ENCODE measurements around the gene PHC2.

The PHC2 gene

DNA sequence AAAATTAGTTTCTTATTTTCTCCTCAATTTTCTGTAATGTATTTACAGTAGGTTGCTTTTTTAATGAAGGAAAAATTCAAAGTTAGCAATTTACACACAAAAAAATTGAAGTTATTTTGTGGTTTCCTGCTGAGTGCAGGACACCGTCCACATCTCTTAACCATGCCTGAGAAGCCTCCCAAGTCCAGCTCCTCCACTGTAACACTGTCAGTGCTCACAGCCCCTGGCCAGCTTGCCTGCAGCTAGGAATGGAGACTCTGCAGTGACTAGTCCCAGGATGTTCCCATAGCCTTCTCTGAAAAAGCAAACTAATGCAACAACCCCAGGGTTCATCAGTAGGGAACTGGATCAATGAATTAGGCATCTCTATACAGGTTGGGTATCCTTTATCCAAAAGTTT, 113.5 kb downstream of the PHC2 start:
- TF ChIP-seq, protein P1, sequence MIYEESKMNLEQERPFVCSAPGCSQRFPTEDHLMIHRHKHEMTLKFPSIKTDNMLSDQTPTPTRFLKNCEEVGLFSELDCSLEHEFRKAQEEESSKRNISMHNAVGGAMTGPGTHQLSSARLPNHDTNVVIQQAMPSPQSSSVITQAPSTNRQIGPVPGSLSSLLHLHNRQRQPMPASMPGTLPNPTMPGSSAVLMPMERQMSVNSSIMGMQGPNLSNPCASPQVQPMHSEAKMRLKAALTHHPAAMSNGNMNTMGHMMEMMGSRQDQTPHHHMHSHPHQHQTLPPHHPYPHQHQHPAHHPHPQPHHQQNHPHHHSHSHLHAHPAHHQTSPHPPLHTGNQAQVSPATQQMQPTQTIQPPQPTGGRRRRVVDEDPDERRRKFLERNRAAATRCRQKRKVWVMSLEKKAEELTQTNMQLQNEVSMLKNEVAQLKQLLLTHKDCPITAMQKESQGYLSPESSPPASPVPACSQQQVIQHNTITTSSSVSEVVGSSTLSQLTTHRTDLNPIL (CRISPR knock-in tag; IDR thresholded peaks at IDR 0.05; ENCODE audit: low read depth), result no peak
- TF ChIP-seq BACH2 (CRISPR knock-in tag; IDR thresholded peaks at IDR 0.05; ENCODE audit: borderline replicate concordance), result no peak
- no peak for TF ChIP-seq OSR1 (CRISPR knock-in tag; IDR thresholded peaks at IDR 0.05)
- no peak for TF ChIP-seq TCF4 (CRISPR knock-in tag; IDR thresholded peaks at IDR 0.05; ENCODE audit: borderline replicate concordance)
- no peak for TF ChIP-seq ZNF70 (CRISPR knock-in tag; IDR thresholded peaks at IDR 0.05)
- TF ChIP-seq, protein P2, sequence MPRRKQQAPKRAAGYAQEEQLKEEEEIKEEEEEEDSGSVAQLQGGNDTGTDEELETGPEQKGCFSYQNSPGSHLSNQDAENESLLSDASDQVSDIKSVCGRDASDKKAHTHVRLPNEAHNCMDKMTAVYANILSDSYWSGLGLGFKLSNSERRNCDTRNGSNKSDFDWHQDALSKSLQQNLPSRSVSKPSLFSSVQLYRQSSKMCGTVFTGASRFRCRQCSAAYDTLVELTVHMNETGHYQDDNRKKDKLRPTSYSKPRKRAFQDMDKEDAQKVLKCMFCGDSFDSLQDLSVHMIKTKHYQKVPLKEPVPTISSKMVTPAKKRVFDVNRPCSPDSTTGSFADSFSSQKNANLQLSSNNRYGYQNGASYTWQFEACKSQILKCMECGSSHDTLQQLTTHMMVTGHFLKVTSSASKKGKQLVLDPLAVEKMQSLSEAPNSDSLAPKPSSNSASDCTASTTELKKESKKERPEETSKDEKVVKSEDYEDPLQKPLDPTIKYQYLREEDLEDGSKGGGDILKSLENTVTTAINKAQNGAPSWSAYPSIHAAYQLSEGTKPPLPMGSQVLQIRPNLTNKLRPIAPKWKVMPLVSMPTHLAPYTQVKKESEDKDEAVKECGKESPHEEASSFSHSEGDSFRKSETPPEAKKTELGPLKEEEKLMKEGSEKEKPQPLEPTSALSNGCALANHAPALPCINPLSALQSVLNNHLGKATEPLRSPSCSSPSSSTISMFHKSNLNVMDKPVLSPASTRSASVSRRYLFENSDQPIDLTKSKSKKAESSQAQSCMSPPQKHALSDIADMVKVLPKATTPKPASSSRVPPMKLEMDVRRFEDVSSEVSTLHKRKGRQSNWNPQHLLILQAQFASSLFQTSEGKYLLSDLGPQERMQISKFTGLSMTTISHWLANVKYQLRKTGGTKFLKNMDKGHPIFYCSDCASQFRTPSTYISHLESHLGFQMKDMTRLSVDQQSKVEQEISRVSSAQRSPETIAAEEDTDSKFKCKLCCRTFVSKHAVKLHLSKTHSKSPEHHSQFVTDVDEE (CRISPR knock-in tag; IDR thresholded peaks at IDR 0.05), result no peak
- no peak for TF ChIP-seq ZC3H10 (CRISPR knock-in tag; IDR thresholded peaks at IDR 0.05)
- TF ChIP-seq ZNF565 (CRISPR knock-in tag; conservative IDR thresholded peaks at IDR 0.05; ENCODE audit: low read depth), result no peak
- no peak for TF ChIP-seq TOX (CRISPR knock-in tag; IDR thresholded peaks at IDR 0.05; ENCODE audit: borderline replicate concordance)
- no peak for TF ChIP-seq ZFP3 (CRISPR knock-in tag; IDR thresholded peaks at IDR 0.05)
- TF ChIP-seq, protein P3, sequence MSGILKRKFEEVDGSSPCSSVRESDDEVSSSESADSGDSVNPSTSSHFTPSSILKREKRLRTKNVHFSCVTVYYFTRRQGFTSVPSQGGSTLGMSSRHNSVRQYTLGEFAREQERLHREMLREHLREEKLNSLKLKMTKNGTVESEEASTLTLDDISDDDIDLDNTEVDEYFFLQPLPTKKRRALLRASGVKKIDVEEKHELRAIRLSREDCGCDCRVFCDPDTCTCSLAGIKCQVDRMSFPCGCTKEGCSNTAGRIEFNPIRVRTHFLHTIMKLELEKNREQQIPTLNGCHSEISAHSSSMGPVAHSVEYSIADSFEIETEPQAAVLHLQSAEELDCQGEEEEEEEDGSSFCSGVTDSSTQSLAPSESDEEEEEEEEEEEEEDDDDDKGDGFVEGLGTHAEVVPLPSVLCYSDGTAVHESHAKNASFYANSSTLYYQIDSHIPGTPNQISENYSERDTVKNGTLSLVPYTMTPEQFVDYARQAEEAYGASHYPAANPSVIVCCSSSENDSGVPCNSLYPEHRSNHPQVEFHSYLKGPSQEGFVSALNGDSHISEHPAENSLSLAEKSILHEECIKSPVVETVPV (CRISPR knock-in tag; IDR thresholded peaks at IDR 0.05), result no peak
- TF ChIP-seq, protein P4, sequence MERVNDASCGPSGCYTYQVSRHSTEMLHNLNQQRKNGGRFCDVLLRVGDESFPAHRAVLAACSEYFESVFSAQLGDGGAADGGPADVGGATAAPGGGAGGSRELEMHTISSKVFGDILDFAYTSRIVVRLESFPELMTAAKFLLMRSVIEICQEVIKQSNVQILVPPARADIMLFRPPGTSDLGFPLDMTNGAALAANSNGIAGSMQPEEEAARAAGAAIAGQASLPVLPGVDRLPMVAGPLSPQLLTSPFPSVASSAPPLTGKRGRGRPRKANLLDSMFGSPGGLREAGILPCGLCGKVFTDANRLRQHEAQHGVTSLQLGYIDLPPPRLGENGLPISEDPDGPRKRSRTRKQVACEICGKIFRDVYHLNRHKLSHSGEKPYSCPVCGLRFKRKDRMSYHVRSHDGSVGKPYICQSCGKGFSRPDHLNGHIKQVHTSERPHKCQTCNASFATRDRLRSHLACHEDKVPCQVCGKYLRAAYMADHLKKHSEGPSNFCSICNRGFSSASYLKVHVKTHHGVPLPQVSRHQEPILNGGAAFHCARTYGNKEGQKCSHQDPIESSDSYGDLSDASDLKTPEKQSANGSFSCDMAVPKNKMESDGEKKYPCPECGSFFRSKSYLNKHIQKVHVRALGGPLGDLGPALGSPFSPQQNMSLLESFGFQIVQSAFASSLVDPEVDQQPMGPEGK (CRISPR knock-in tag; IDR thresholded peaks at IDR 0.05; ENCODE audit: borderline replicate concordance), result no peak
- no peak for TF ChIP-seq RARB (CRISPR knock-in tag; IDR thresholded peaks at IDR 0.05)
- TF ChIP-seq, protein P5, sequence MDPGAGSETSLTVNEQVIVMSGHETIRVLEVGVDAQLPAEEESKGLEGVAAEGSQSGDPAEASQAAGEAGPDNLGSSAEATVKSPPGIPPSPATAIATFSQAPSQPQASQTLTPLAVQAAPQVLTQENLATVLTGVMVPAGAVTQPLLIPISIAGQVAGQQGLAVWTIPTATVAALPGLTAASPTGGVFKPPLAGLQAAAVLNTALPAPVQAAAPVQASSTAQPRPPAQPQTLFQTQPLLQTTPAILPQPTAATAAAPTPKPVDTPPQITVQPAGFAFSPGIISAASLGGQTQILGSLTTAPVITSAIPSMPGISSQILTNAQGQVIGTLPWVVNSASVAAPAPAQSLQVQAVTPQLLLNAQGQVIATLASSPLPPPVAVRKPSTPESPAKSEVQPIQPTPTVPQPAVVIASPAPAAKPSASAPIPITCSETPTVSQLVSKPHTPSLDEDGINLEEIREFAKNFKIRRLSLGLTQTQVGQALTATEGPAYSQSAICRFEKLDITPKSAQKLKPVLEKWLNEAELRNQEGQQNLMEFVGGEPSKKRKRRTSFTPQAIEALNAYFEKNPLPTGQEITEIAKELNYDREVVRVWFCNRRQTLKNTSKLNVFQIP (CRISPR knock-in tag; IDR thresholded peaks at IDR 0.05; ENCODE audit: borderline replicate concordance, low read depth), result no peak
- TF ChIP-seq ARNTL (CRISPR knock-in tag; IDR thresholded peaks at IDR 0.05; ENCODE audit: borderline replicate concordance, low read depth), result no peak
- no peak for TF ChIP-seq ESRRG (CRISPR knock-in tag; IDR thresholded peaks at IDR 0.05)
- TF ChIP-seq GLIS3 (CRISPR knock-in tag; IDR thresholded peaks at IDR 0.05), result no peak
- TF ChIP-seq ZFP30 (CRISPR knock-in tag; IDR thresholded peaks at IDR 0.05), result no peak
- TF ChIP-seq ZNF8 (CRISPR knock-in tag; IDR thresholded peaks at IDR 0.05), result no peak
- TF ChIP-seq CSDC2 (CRISPR knock-in tag; IDR thresholded peaks at IDR 0.05), result no peak
- ATAC-seq, result no peak

DNA sequence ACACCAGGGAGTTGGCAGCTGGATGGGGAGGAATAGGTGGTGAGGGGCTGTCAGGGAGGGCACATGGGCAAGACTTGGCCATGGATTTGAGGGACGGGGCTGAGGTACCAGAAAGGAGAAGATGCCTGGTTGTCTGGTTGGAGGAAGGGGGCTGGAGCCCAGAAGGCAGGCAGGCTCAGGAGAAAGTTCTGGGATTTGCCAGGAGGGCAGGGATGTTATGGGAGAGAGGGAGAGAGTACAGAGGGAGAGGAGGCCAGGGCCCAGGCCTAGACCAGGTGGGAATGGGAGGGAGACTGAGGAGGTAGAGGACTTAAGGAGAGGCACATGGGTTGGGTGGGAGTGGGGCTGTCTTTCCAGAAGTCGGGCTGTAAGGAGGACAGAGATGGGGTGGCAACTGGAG, 114.3 kb downstream of the PHC2 start:
- no peak for ATAC-seq
- TF ChIP-seq CSDC2 (CRISPR knock-in tag; IDR thresholded peaks at IDR 0.05) (no peak), ZNF565 (CRISPR knock-in tag; conservative IDR thresholded peaks at IDR 0.05; ENCODE audit: low read depth) (no peak), TOX (CRISPR knock-in tag; IDR thresholded peaks at IDR 0.05; ENCODE audit: borderline replicate concordance) (no peak), ESRRG (CRISPR knock-in tag; IDR thresholded peaks at IDR 0.05) (no peak), ZNF70 (CRISPR knock-in tag; IDR thresholded peaks at IDR 0.05) (no peak), GLIS3 (CRISPR knock-in tag; IDR thresholded peaks at IDR 0.05) (no peak), ZNF8 (CRISPR knock-in tag; IDR thresholded peaks at IDR 0.05) (no peak), OSR1 (CRISPR knock-in tag; IDR thresholded peaks at IDR 0.05) (no peak), BACH2 (CRISPR knock-in tag; IDR thresholded peaks at IDR 0.05; ENCODE audit: borderline replicate concordance) (no peak), ZFP3 (CRISPR knock-in tag; IDR thresholded peaks at IDR 0.05) (no peak)
- TF ChIP-seq, protein P5 (CRISPR knock-in tag; IDR thresholded peaks at IDR 0.05; ENCODE audit: borderline replicate concordance, low read depth), result no peak
